Breast epithelium (tissue), 4 donors: ENCODE data around the gene ZC2HC1B. TPM values are rescaled to one million over a fixed set of nuclear protein-coding genes. Genes with fewer than 3 reads are reported as not detected.

ENCODE experiments used
- DNase-seq, 2 donors: peaks; one replicate each; pipeline ENCODE4 v3.0.0-alpha.2; 2019; ENCODE audit warnings: low spot score in 2 of 2
- H3K27ac ChIP-seq, 2 donors: fragments of 200-600 bp; sonication (generic) in 1 of 2; one replicate each; pipeline ENCODE4 v1.5.1; 2016 to 2019; ENCODE audit warnings: mild to moderate bottlenecking in 1 of 2
- H3K27me3 ChIP-seq, 2 donors: fragments of 200-600 bp; sonication (generic) in 1 of 2; one replicate each; pipeline versions ENCODE4 v1.5.1 to v1.6.0; 2017 to 2019; ENCODE audit warnings: control low read depth in 1 of 2, mild to moderate bottlenecking in 1 of 2
- H3K36me3 ChIP-seq: fragments of 200-600 bp; one replicate; pipeline ENCODE4 v1.5.1; 2019
- H3K4me1 ChIP-seq, 2 donors: fragments of 200-600 bp; sonication (generic); one replicate each; pipeline ENCODE4 v1.5.1; 2016 to 2019; ENCODE audit warnings: control low read depth in 1 of 2
- H3K4me3 ChIP-seq, 3 donors: fragments of 200-600 bp; sonication (generic); 1 replicate in 2 of 3; 2 replicates in 1 of 3; pipeline ENCODE4 v1.5.1; 2016 to 2019; ENCODE audit warnings: mild to moderate bottlenecking in 3 of 3, moderate library complexity in 2 of 3
- H3K9me3 ChIP-seq, 2 donors: fragments of 200-600 bp; sonication (generic) in 1 of 2; one replicate each; pipeline ENCODE4 v1.5.1; 2016 to 2019; ENCODE audit warnings: control low read depth in 1 of 2
- CTCF ChIP-seq, 3 donors: fragments of 450-650 bp; IDR thresholded peaks; one replicate each; pipeline ENCODE4 v1.5.1; 2016 to 2017; ENCODE audit warnings: antibody characterized with exemption in 3 of 3, mild to moderate bottlenecking in 3 of 3, moderate library complexity in 3 of 3
- POLR2A ChIP-seq: fragments of 450-650 bp; IDR thresholded peaks from one replicate; pipeline ENCODE4 v1.6.1; 2016; ENCODE audit warnings: antibody characterized with exemption, mild to moderate bottlenecking, moderate library complexity
- POLR2AphosphoS5 ChIP-seq, 3 donors: sonication (generic); formaldehyde crosslinking; IDR thresholded peaks; one replicate each; pipeline ENCODE4 v1.6.1; 2017; ENCODE audit warnings: antibody characterized with exemption in 3 of 3
- intact Hi-C: fragments of 100-400 bp; cut with DNase I; formaldehyde crosslinking; loops from one replicate; pipeline ENCODE4 v1.15.1; 2023; ENCODE audit warnings: low total_unique reads
- total RNA-seq, 3 donors: library from RNA; depleted of rRNA; stranded (reverse); fragments of >200 nt; gene quantifications; one replicate each; pipeline ENCODE4 v1.1.0, GENCODE V29; 2016

Gene ZC2HC1B
- total RNA-seq, 3 donors from 2014 or later, result not detected

- DNase-seq, result no peak
Observed at GRCh38 chr6:143836150-143836549, 28.1 kb upstream of the ZC2HC1B start.

GRCh38 chr6:143838395-143838794 is 25.9 kb upstream of the ZC2HC1B start:
- Histone ChIP-seq H3K27ac (no peak overlapping the region), H3K4me3 (no peak overlapping the region), H3K4me1 (no peaks in the 10 kb centered on the region), H3K36me3 (no peaks in the 10 kb centered on the region), H3K27me3 (no peaks in the 10 kb centered on the region), H3K9me3 (no peaks in the 10 kb centered on the region)
- TF ChIP-seq CTCF (IDR thresholded peaks at IDR 0.05) (no peak), POLR2AphosphoS5 (IDR thresholded peaks at IDR 0.05) (no peak), POLR2A (no peak)
- DNase-seq, result no peak
- intact Hi-C loops, result no loop called here

More at GRCh38 chr6:143836150-143836549, 28.1 kb upstream of the ZC2HC1B start:
- Histone ChIP-seq H3K27ac (no peak overlapping the region), H3K4me3 (no peak overlapping the region), H3K36me3 (no peaks in the 10 kb centered on the region), H3K27me3 (no peaks in the 10 kb centered on the region), H3K4me1 (no peaks in the 10 kb centered on the region), H3K9me3 (no peaks in the 10 kb centered on the region)
- intact Hi-C loops, result no loop called here
- no peak for TF ChIP-seq POLR2AphosphoS5 (IDR thresholded peaks at IDR 0.05)
- no peak for TF ChIP-seq CTCF (IDR thresholded peaks at IDR 0.05)
- TF ChIP-seq POLR2A, result no peak

GRCh38 chr6:143839196-143839595 is 25.1 kb upstream of the ZC2HC1B start:
- Histone ChIP-seq H3K27ac (no peak overlapping the region), H3K4me3 (no peak overlapping the region), H3K9me3 (no peaks in the 10 kb centered on the region), H3K27me3 (no peaks in the 10 kb centered on the region), H3K4me1 (peaks cover 0 to 3% of the 10 kb centered on the region in 2 donors), H3K36me3 (no peaks in the 10 kb centered on the region)
- no peak for DNase-seq
- intact Hi-C loops, result no loop called here
- no peak for TF ChIP-seq POLR2A
- TF ChIP-seq POLR2AphosphoS5 (IDR thresholded peaks at IDR 0.05), result no peak
- TF ChIP-seq CTCF (IDR thresholded peaks at IDR 0.05), result no peak

- no peak overlapping the region for H3K27ac ChIP-seq
- TF ChIP-seq POLR2AphosphoS5 (IDR thresholded peaks at IDR 0.05), result no peak
- no peak for TF ChIP-seq CTCF (IDR thresholded peaks at IDR 0.05)
- TF ChIP-seq POLR2A, result no peak
Observed at GRCh38 chr6:143840595-143841265, 23.5 kb upstream of the ZC2HC1B start.

GRCh38 chr6:143842461-143842901 is 21.8 kb upstream of the ZC2HC1B start:
- intact Hi-C loops, result loop anchor here (5.0 kb wide), 1 partner anchor 895 kb away; the partner anchor contains the start of gene HIVEP2

More at GRCh38 chr6:143840595-143841265, 23.5 kb upstream of the ZC2HC1B start:
- intact Hi-C loops, result loop anchor here (5.0 kb wide), 1 partner anchor 893 kb away; the partner anchor contains the start of gene HIVEP2
- no peaks in the 10 kb centered on the region for H3K36me3 ChIP-seq
- H3K4me1 ChIP-seq, result peaks cover 0 to 8% of the 10 kb centered on the region in 2 donors
- H3K4me3 ChIP-seq, result no peak overlapping the region
- DNase-seq, result no peak
- H3K9me3 ChIP-seq, result no peaks in the 10 kb centered on the region
- no peaks in the 10 kb centered on the region for H3K27me3 ChIP-seq

More at GRCh38 chr6:143842461-143842901, 21.8 kb upstream of the ZC2HC1B start:
- Histone ChIP-seq H3K27me3 (no peaks in the 10 kb centered on the region), H3K9me3 (no peaks in the 10 kb centered on the region), H3K4me1 (peaks cover 0 to 8% of the 10 kb centered on the region in 2 donors), H3K36me3 (no peaks in the 10 kb centered on the region), H3K4me3 (peak overlapping the region; percentile 66 to 80 (median 75)), H3K27ac (peak overlapping the region; percentile 95 to 98)
- TF ChIP-seq POLR2AphosphoS5 (IDR thresholded peaks at IDR 0.05), result no peak
- TF ChIP-seq CTCF (IDR thresholded peaks at IDR 0.05), result no peak
- no peak for TF ChIP-seq POLR2A
- no peak for DNase-seq
